SK-N-MC (cell line): ENCODE measurements around the gene CLGN.

Experiments
- EZH2 ChIP-seq: fragments of 200-600 bp; sonication (generic); IDR thresholded peaks from one replicate; pipeline ENCODE4 v1.6.1; 2017; ENCODE audit warnings: antibody characterized with exemption
- POLR2AphosphoS5 ChIP-seq: IDR thresholded peaks from 2 replicates; pipeline ENCODE4 v1.6.1; 2012; ENCODE audit warnings: mild to moderate bottlenecking, low read depth, low read length, borderline replicate concordance

DNA sequence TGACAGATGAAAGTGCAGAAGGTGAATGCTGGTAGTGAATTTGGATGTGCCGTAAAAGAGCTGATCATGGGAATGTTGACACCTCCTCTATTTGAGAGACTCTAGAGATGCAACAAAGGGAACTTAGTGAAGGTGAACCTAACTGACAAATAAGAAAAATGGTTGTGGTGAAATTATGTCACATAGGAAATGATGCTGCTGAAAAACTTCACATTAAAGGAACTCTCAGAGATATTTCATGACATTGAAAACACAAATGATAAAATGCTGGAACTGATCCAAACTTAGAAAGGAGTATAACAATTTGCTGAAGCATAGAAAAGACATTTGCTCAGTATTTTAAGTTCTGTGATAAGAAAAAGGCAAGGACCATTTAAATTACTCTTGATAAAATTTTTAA, 38.7 kb upstream of the CLGN start:
- TF ChIP-seq EZH2 (no peak), POLR2AphosphoS5 (no peak)
